GM12874 (cell line): ENCODE measurements around the gene ALDH16A1.

Experiments used
- CTCF ChIP-seq: IDR thresholded peaks from 2 replicates; pipeline ENCODE4 v1.5.1; 2011; ENCODE audit warnings: low read depth, mild to moderate bottlenecking, control low read depth, low read length, moderate library complexity; ENCODE audit not compliant: insufficient read depth

Gene ALDH16A1

GRCh38 chr19:49425922-49426592, 27.0 kb upstream of the ALDH16A1 start:
- TF ChIP-seq CTCF: no peak

GRCh38 chr19:49427339-49427738, 25.7 kb upstream of the ALDH16A1 start:
- TF ChIP-seq CTCF: no peak

GRCh38 chr19:49427855-49428546, 25.0 kb upstream of the ALDH16A1 start:
- TF ChIP-seq CTCF: no peak

- TF ChIP-seq CTCF: no peak
Measured at GRCh38 chr19:49428547-49429451, 24.2 kb upstream of the ALDH16A1 start.

- no peak for TF ChIP-seq CTCF
Measured at GRCh38 chr19:49430172-49430677, 22.8 kb upstream of the ALDH16A1 start.

GRCh38 chr19:49430678-49431329, 22.2 kb upstream of the ALDH16A1 start:
- peak; percentile 54 for TF ChIP-seq CTCF
